GM18508 (cell line): ENCODE results near the gene C1QBP.
"Not testable (repeated sequence)": the region's sequence is repeated elsewhere in the genome, so short reads cannot be mapped to it uniquely, and the experiment has no call there.

Experiments
- ATAC-seq: cut with Tn5 transposase; IDR thresholded peaks from one replicate; pipeline ENCODE4 v1.9.1; 2021; ENCODE audit warnings: moderate number of reproducible peaks; ENCODE audit not compliant: insufficient read depth, unreplicated experiment

Gene C1QBP

GRCh38 chr17:5438716-5439445 lies at the start of gene C1QBP:
Gene C1QBP (minus strand): TSS chr17:5439155. CDS start chr17:5439073, 82 bp downstream.
- ATAC-seq, result peak; percentile 46

- ATAC-seq, result no peak
Measured at GRCh38 chr17:5488752-5489151, 49.8 kb upstream of the C1QBP start.

- no peak for ATAC-seq
Measured at GRCh38 chr17:5486206-5487124, 47.5 kb upstream of the C1QBP start, which contains the start of gene MIS12. Gene MIS12 (plus strand): TSS chr17:5486566. CDS start chr17:5488863, 2,297 bp downstream.

GRCh38 chr17:5485270-5486205 lies 46.6 kb upstream of the C1QBP start, which contains the start of gene DERL2:
Gene DERL2 (minus strand): TSS chr17:5486178. CDS start chr17:5486161, 17 bp downstream.
- no peak for ATAC-seq

- ATAC-seq, result no peak
Measured at GRCh38 chr17:5481451-5481850, 42.5 kb upstream of the C1QBP start.

- no peak for ATAC-seq
Measured at GRCh38 chr17:5480962-5481361, 42.0 kb upstream of the C1QBP start.

GRCh38 chr17:5478992-5479391 lies 40.0 kb upstream of the C1QBP start:
- no peak for ATAC-seq

- ATAC-seq, result no peak
Measured at GRCh38 chr17:5473906-5474305, 35.0 kb upstream of the C1QBP start.

- ATAC-seq, result no peak
Measured at GRCh38 chr17:5472511-5472910, 33.6 kb upstream of the C1QBP start.

GRCh38 chr17:5468075-5468473 lies 29.1 kb upstream of the C1QBP start:
- ATAC-seq, result no peak

- no peak for ATAC-seq
Measured at GRCh38 chr17:5467416-5467815, 28.5 kb upstream of the C1QBP start.

- no peak for ATAC-seq
Measured at GRCh38 chr17:5466295-5466694, 27.3 kb upstream of the C1QBP start.

- ATAC-seq, result no peak
Measured at GRCh38 chr17:5464717-5465507, 26.0 kb upstream of the C1QBP start.

GRCh38 chr17:5446786-5447185 lies 7.8 kb upstream of the C1QBP start:
- no peak for ATAC-seq

GRCh38 chr17:5444209-5444608 lies 5.3 kb upstream of the C1QBP start:
- no peak for ATAC-seq

GRCh38 chr17:5443728-5444127 lies 4.8 kb upstream of the C1QBP start:
- ATAC-seq, result no peak

- ATAC-seq, result peak; percentile 5
Measured at GRCh38 chr17:5439446-5439764, 450 bp upstream of the C1QBP start.

- ATAC-seq, result no peak
Measured at GRCh38 chr17:5437721-5438317, 1.1 kb downstream of the C1QBP start.

GRCh38 chr17:5435781-5436315 lies 3.1 kb downstream of the C1QBP start:
- ATAC-seq, result not testable (repeated sequence)
